H1 (cell line): ENCODE data around the gene GNLY. TPM values are rescaled to one million over a fixed set of nuclear protein-coding genes. Genes with fewer than 3 reads are reported as not detected.

ENCODE experiments used
- CTCF ChIA-PET: fragments of 300-600 bp; sonication (Branson Sonifier 250); formaldehyde crosslinking; loops from one replicate; lab custom pipeline; 2021; ENCODE audit not compliant: partially characterized antibody; lab: Charles Lee
- POLR2A ChIA-PET: fragments of 300-600 bp; sonication (Branson Sonifier 250); formaldehyde crosslinking; loops from one replicate; lab custom pipeline; 2021; ENCODE audit warnings: inconsistent platforms; ENCODE audit not compliant: partially characterized antibody; lab: Charles Lee
- DNase-seq, 2 experiments: peaks; one replicate each; pipeline versions ENCODE4 v3.0.0 to v3.0.0-alpha.2; 2010 to 2022; ENCODE audit warnings: low spot score in 2 of 2, low read depth in 1 of 2, mixed read lengths in 1 of 2
- FAIRE-seq: peaks from 2 replicates; lab custom pipeline; 2011; peaks lifted over from hg19 to GRCh38; lab: Jason Lieb, UNC
- H2AFZ ChIP-seq: 2 replicates; pipeline ENCODE4 v1.8.1; 2012; ENCODE audit warnings: low read length, inconsistent platforms
- H2AK5ac ChIP-seq: 2 replicates; pipeline ENCODE4 v1.6.1; 2013; ENCODE audit warnings: low read depth, low read length
- H2BK120ac ChIP-seq: replicated peaks from 2 replicates; pipeline ENCODE3; 2013; ENCODE audit warnings: low read depth, low read length, inconsistent platforms
- H2BK12ac ChIP-seq: 2 replicates; pipeline ENCODE4 v1.6.1; 2013; ENCODE audit warnings: low read depth, low read length
- H2BK15ac ChIP-seq: 2 replicates; pipeline ENCODE4 v1.6.1; 2013; ENCODE audit warnings: low read length
- H2BK20ac ChIP-seq: 2 replicates; pipeline ENCODE4 v1.6.1; 2013; ENCODE audit warnings: low read length
- H2BK5ac ChIP-seq: 2 replicates; pipeline ENCODE4 v1.6.1; 2013; ENCODE audit warnings: low read depth, low read length
- H3K14ac ChIP-seq: 2 replicates; pipeline ENCODE4 v1.6.1; 2013; ENCODE audit warnings: inconsistent platforms; ENCODE audit not compliant: insufficient read length
- H3K18ac ChIP-seq: 2 replicates; pipeline ENCODE4 v1.6.1; 2013; ENCODE audit warnings: low read length; ENCODE audit errors: extremely low read depth
- H3K23ac ChIP-seq: 2 replicates; pipeline ENCODE4 v1.6.1; 2013; ENCODE audit warnings: inconsistent platforms; ENCODE audit not compliant: insufficient read length
- H3K23me2 ChIP-seq: 2 replicates; pipeline ENCODE4 v1.6.1; 2013; ENCODE audit warnings: low read depth, low read length
- H3K27ac ChIP-seq: 2 replicates; pipeline ENCODE4 v1.6.1; 2011; ENCODE audit warnings: low read depth, low read length, inconsistent platforms
- H3K27me3 ChIP-seq, 4 experiments: replicated peaks in 1 of 4; 1 replicate in 1 of 4; 2 replicates in 3 of 4; pipeline versions ENCODE4 v1.6.1 to v1.8.1; 2011 to 2013; ENCODE audit warnings: low read length in 3 of 4, mild to moderate bottlenecking in 3 of 4, inconsistent platforms in 2 of 4, mixed read lengths in 2 of 4, moderate library complexity in 1 of 4; ENCODE audit not compliant: control insufficient read depth in 3 of 4, insufficient read depth in 3 of 4; ENCODE audit errors: extremely low read depth in 1 of 4
- H3K36me3 ChIP-seq, 4 experiments: 2 replicates each; pipeline versions ENCODE4 v1.6.1 to v1.8.1; 2011 to 2013; ENCODE audit warnings: mild to moderate bottlenecking in 4 of 4, low read length in 3 of 4, moderate library complexity in 2 of 4, control low read depth in 1 of 4, inconsistent platforms in 1 of 4; ENCODE audit not compliant: insufficient read depth in 4 of 4, control insufficient read depth in 2 of 4
- H3K4ac ChIP-seq: replicated peaks from 2 replicates; pipeline ENCODE3; 2013; ENCODE audit warnings: low read length, low read depth, mixed read lengths, inconsistent platforms; ENCODE audit not compliant: insufficient read length
- H3K4me1 ChIP-seq, 4 experiments: replicated peaks in 1 of 4; 1 replicate in 1 of 4; 2 replicates in 3 of 4; pipeline versions ENCODE4 v1.6.1 to v1.8.1; 2011 to 2013; ENCODE audit warnings: low read length in 3 of 4, inconsistent platforms in 2 of 4, mixed read lengths in 1 of 4; ENCODE audit not compliant: insufficient read depth in 4 of 4, control insufficient read depth in 3 of 4
- H3K4me2 ChIP-seq, 2 experiments: 2 replicates each; pipeline versions ENCODE4 v1.6.1 to v1.8.1; 2011 to 2013; ENCODE audit warnings: low read depth in 2 of 2, low read length in 2 of 2, control low read depth in 1 of 2, inconsistent platforms in 1 of 2, mild to moderate bottlenecking in 1 of 2; ENCODE audit not compliant: insufficient read depth in 1 of 2
- H3K4me3 ChIP-seq, 4 experiments: fragments of 200-600, 300-600 bp in 1 of 4; sonication (generic), shearing (Covaris generic), sonication (Bioruptor Twin) in 1 of 4; 2 replicates each; pipeline versions ENCODE4 v1.5.1 to v1.8.1; 2011 to 2016; ENCODE audit warnings: low read length in 4 of 4, low read depth in 3 of 4, control low read depth in 2 of 4, inconsistent platforms in 2 of 4, mild to moderate bottlenecking in 2 of 4, mixed read lengths in 1 of 4, moderate library complexity in 1 of 4; ENCODE audit not compliant: insufficient read depth in 2 of 4; ENCODE audit errors: extremely low read depth in 1 of 4
- H3K56ac ChIP-seq: replicated peaks from 2 replicates; pipeline ENCODE3; 2013; ENCODE audit warnings: low read depth, mild to moderate bottlenecking, mixed read lengths, low read length, inconsistent platforms; ENCODE audit not compliant: insufficient read length
- H3K79me1 ChIP-seq: 2 replicates; pipeline ENCODE4 v1.6.1; 2013; ENCODE audit warnings: low read depth, low read length, control low read depth
- H3K79me2 ChIP-seq, 2 experiments: 2 replicates each; pipeline versions ENCODE4 v1.6.1 to v1.8.1; 2012 to 2013; ENCODE audit warnings: low read length in 2 of 2, mild to moderate bottlenecking in 2 of 2, inconsistent platforms in 1 of 2; ENCODE audit not compliant: insufficient read depth in 2 of 2, control insufficient read depth in 1 of 2
- H3K9ac ChIP-seq, 4 experiments: replicated peaks in 1 of 4; 1 replicate in 1 of 4; 2 replicates in 3 of 4; pipeline versions ENCODE4 v1.6.1 to v1.8.1; 2011 to 2013; ENCODE audit warnings: low read depth in 3 of 4, low read length in 3 of 4, control low read depth in 2 of 4, mild to moderate bottlenecking in 2 of 4, moderate library complexity in 2 of 4, inconsistent platforms in 1 of 4; ENCODE audit errors: extremely low read depth in 1 of 4
- H3K9me3 ChIP-seq, 2 experiments: 2 replicates each; pipeline versions ENCODE4 v1.6.1 to v1.8.1; 2012 to 2013; ENCODE audit warnings: mild to moderate bottlenecking in 2 of 2, moderate library complexity in 2 of 2, control low read depth in 1 of 2, inconsistent platforms in 1 of 2, low read depth in 1 of 2, low read length in 1 of 2, mixed read lengths in 1 of 2; ENCODE audit not compliant: insufficient read depth in 2 of 2
- H4K20me1 ChIP-seq, 2 experiments: replicated peaks in 1 of 2; 2 replicates each; pipeline versions ENCODE3 to v1.8.1; 2011 to 2013; ENCODE audit warnings: inconsistent platforms in 2 of 2, low read length in 2 of 2, mild to moderate bottlenecking in 1 of 2; ENCODE audit not compliant: insufficient read depth in 2 of 2, control insufficient read depth in 1 of 2
- H4K5ac ChIP-seq: 2 replicates; pipeline ENCODE4 v1.6.1; 2013; ENCODE audit warnings: low read length, low read depth, mixed read lengths, inconsistent platforms; ENCODE audit not compliant: insufficient read length
- H4K8ac ChIP-seq: 2 replicates; pipeline ENCODE4 v1.8.0; 2013; ENCODE audit warnings: mild to moderate bottlenecking, moderate library complexity, low read length, inconsistent platforms; ENCODE audit not compliant: insufficient read depth; ENCODE audit errors: extremely low read depth
- H4K91ac ChIP-seq: replicated peaks from 2 replicates; pipeline ENCODE3; 2013; ENCODE audit warnings: low read length, mixed read lengths, inconsistent platforms; ENCODE audit not compliant: insufficient read length
- E2F6 ChIP-seq: IDR thresholded peaks from 2 replicates; pipeline ENCODE4 v1.6.1; 2012; ENCODE audit warnings: inconsistent platforms
- PHF8 ChIP-seq: fragments of 200-600 bp; sonication (generic); conservative IDR thresholded peaks from 2 replicates; pipeline ENCODE4 v1.7.1; 2012; ENCODE audit warnings: low read depth, mild to moderate bottlenecking, inconsistent platforms, low read length, moderate library complexity
- RBBP5 ChIP-seq: IDR thresholded peaks from 2 replicates; pipeline ENCODE4 v1.7.1; 2012; ENCODE audit warnings: low read depth, mild to moderate bottlenecking, inconsistent platforms, low read length, moderate library complexity, borderline replicate concordance
- RFX5 ChIP-seq: IDR thresholded peaks from 2 replicates; pipeline ENCODE4 v1.6.1; 2011; ENCODE audit warnings: low read depth, low read length, improper control_type of control experiment, borderline replicate concordance
- WGBS, 2 experiments: shearing (Covaris generic) in 1 of 2; methylation state at CpG; one replicate each; pipeline versions ENCODE4 v1.1.6 to v1.1.7; 2013 to 2015; ENCODE audit warnings: low lambda C conversion rate in 2 of 2, mixed read lengths in 2 of 2, inconsistent platforms in 1 of 2, low coverage in 1 of 2, missing lambda C conversion rate in 1 of 2; ENCODE audit not compliant: insufficient replicate concordance in 2 of 2, insufficient coverage in 1 of 2, insufficient read length in 1 of 2; ENCODE audit errors: extremely low coverage in 1 of 2, missing lambda C conversion rate in 1 of 2; 5-methylcytosine and 5-hydroxymethylcytosine counted together
- long read RNA-seq, 2 experiments: library from RNA in 1 of 2; library from capped mRNA in 1 of 2; stranded (forward); transcript quantifications; one replicate each; pipeline ENCODE4 v2.0.0, GENCODE V29; 2021; ENCODE audit warnings: inconsistent platforms in 1 of 2
- polyA minus RNA-seq, 3 experiments: library from RNA; depleted of rRNA, polyadenylated mRNA; stranded (reverse); fragments of >200 nt; gene quantifications; 1 replicate in 2 of 3; 2 replicates in 1 of 3; pipeline ENCODE4 v1.2.3, GENCODE V29; 2011
- polyA plus RNA-seq, 7 experiments: library from polyadenylated mRNA; depleted of rRNA in 3 of 7; stranded (reverse) in 5 of 7; unstranded in 2 of 7; fragments of >200 nt in 5 of 7; fragments of 200-250 nt in 2 of 7; gene quantifications; 1 replicate in 5 of 7; 2 replicates in 1 of 7; 4 replicates in 1 of 7; pipeline versions ENCODE4 v1.2.1 to v1.2.3, GENCODE V29; 2011 to 2013; ENCODE audit warnings: missing spikeins in 2 of 7, mixed read lengths in 2 of 7
- total RNA-seq: library from RNA; stranded (reverse); fragmentation: NEBNext Ultra II Directional; extraction: Animal tissue kit (Norgen Biotek cat#: 25700); gene quantifications from 2 replicates; pipeline ENCODE4 v1.2.1, GENCODE V29; 2021

Gene GNLY
- total RNA-seq (not detected in 2 replicates), polyA plus RNA-seq (2011; rRNA removed) (0.03 TPM in 1 of 2 replicates, not detected in the other), polyA minus RNA-seq (2011; rRNA and poly(A)+ RNA removed) (not detected in 2 replicates)
- 0.19 TPM for polyA plus RNA-seq (2011; cell fraction: cytosol; rRNA removed)
- polyA plus RNA-seq (2011; cell fraction: nucleus; rRNA removed): 0.23 TPM
- polyA plus RNA-seq (2012, experiment 1 of 2): 0.31 to 0.36 TPM in 2 of 4 replicates, not detected in the others
- polyA plus RNA-seq (2012, experiment 2 of 2): not detected
- polyA plus RNA-seq (2013, experiment 1 of 2): not detected
- not detected for polyA plus RNA-seq (2013, experiment 2 of 2)
- polyA minus RNA-seq (2011; cell fraction: cytosol; rRNA and poly(A)+ RNA removed): not detected
- not detected for polyA minus RNA-seq (2011; cell fraction: nucleus; rRNA and poly(A)+ RNA removed)
- long read RNA-seq, experiment 1: 0 reads
- long read RNA-seq, experiment 2: 0 reads

GRCh38 chr2:85694052-85695025 is at the start of gene GNLY:
TSS of gene GNLY (plus strand) at chr2:85694358. CDS start at chr2:85694419, 61 bp downstream.
- ChIA-PET CTCF (interaction anchor here (0.5 to 6.1 kb wide), 10 partner anchors 11 to 120 kb away, joined by 3 to 36 read pairs (median 6); no protein-coding TSS in a partner anchor), POLR2A (interaction anchor here (0.6 to 1.7 kb wide), 3 partner anchors 15 to 78 kb away, joined by 3 read pairs; partner anchors contain the start of gene USP39)
- DNase-seq (no peak), FAIRE-seq (no peak)
- Histone ChIP-seq H4K5ac (no peak within 1 kb of the TSS), H3K79me1 (no peaks in the 10 kb centered on the region), H2BK12ac (no peak within 1 kb of the TSS), H3K18ac (no peak within 1 kb of the TSS), H3K79me2 (no peaks in the 10 kb centered on the region), H3K4ac (no peak within 1 kb of the TSS), H2BK20ac (peak within 1 kb of the TSS; percentile 32; the same call in 1 of the 2 replicates), H4K20me1 (no peaks in the 10 kb centered on the region), H3K56ac (no peak within 1 kb of the TSS), H3K36me3 (no peaks in the 10 kb centered on the region), H2BK15ac (peak within 1 kb of the TSS; percentile 61; the same call in 1 of the 2 replicates), H3K9ac (no peak within 1 kb of the TSS), H2BK120ac (no peak within 1 kb of the TSS), H3K9me3 (no peaks in the 10 kb centered on the region), H4K8ac (peak within 1 kb of the TSS; percentile 53; the same call in 1 of the 2 replicates), H3K23me2 (no peaks in the 10 kb centered on the region), H4K91ac (no peak within 1 kb of the TSS), H3K4me1 (peaks cover 0 to 2% (median 0%) of the 10 kb centered on the region in 4 experiments; a peak in 1 of 7 replicates), H3K27me3 (no peaks in the 10 kb centered on the region), H2AK5ac (0 out of 2 replicates have a peak within 1 kb of the TSS, but pooled peaks have one; percentile 39), H3K4me3 (no peak within 1 kb of the TSS), H3K27ac (no peak within 1 kb of the TSS), H3K14ac (no peak within 1 kb of the TSS), H3K4me2 (no peak within 1 kb of the TSS), H2AFZ (0 out of 2 replicates have a peak within 1 kb of the TSS, but pooled peaks have one; percentile 39), H2BK5ac (no peak within 1 kb of the TSS), H3K23ac (no peak within 1 kb of the TSS)
- WGBS, 2 experiments: 92% methylated on average over 15 of the region's 15 CpGs; no CpG with 5 or more reads in 1 of the 2 experiments
- TF ChIP-seq RFX5: no peak
- TF ChIP-seq E2F6: no peak
- TF ChIP-seq PHF8: no peak
- TF ChIP-seq RBBP5: no peak
